Endothelial cell of umbilical vein (primary cell): ENCODE results near the gene EHD1. TPM values are rescaled to one million over a fixed set of nuclear protein-coding genes. Genes with fewer than 3 reads are reported as not detected.

Experiments
- BruUV-seq: library from RNA; stranded (reverse); fragments of 400-500 nt; replicated peaks from 2 replicates; lab custom pipeline; 2021; lab: Mats Ljungman, UMichigan
- CTCF ChIA-PET: fragments of 300-600, 350-600 bp; sonication (Branson Sonifier 250); formaldehyde crosslinking; loops from one replicate; lab custom pipeline; 2021; ENCODE audit warnings: antibody characterized with exemption, inconsistent platforms; lab: Charles Lee
- POLR2A ChIA-PET: fragments of 300-600, 350-600 bp; sonication (Branson Sonifier 250); formaldehyde crosslinking; loops from one replicate; lab custom pipeline; 2021; ENCODE audit warnings: antibody characterized with exemption, inconsistent platforms; lab: Charles Lee
- DNase-seq: peaks from one replicate; pipeline ENCODE4 v3.0.0-alpha.2; 2011; ENCODE audit warnings: low read depth, low spot score
- FAIRE-seq: peaks from 2 replicates; lab custom pipeline; 2011; peaks lifted over from hg19 to GRCh38; lab: Jason Lieb, UNC
- H2AFZ ChIP-seq: 2 replicates; pipeline ENCODE4 v1.6.0; 2012; ENCODE audit warnings: low read depth, low read length, control low read depth, inconsistent platforms
- H3K27ac ChIP-seq: 2 replicates; pipeline ENCODE4 v1.5.1; 2011; ENCODE audit warnings: low read depth, mild to moderate bottlenecking, control low read depth, low read length, moderate library complexity; ENCODE audit not compliant: insufficient read depth
- H3K27me3 ChIP-seq, 2 experiments: 2 replicates each; pipeline versions ENCODE4 v1.6.0 to v1.6.1; 2011; ENCODE audit warnings: low read length in 2 of 2, mixed read lengths in 1 of 2; ENCODE audit not compliant: control insufficient read depth in 2 of 2, insufficient read depth in 2 of 2
- H3K36me3 ChIP-seq, 2 experiments: 2 replicates in 1 of 2; 3 replicates in 1 of 2; pipeline ENCODE4 v1.5.1; 2011; ENCODE audit warnings: low read length in 2 of 2, mild to moderate bottlenecking in 1 of 2, moderate library complexity in 1 of 2; ENCODE audit not compliant: control insufficient read depth in 2 of 2, insufficient read depth in 2 of 2; ENCODE audit errors: extremely low read depth in 1 of 2
- H3K4me1 ChIP-seq: 3 replicates; pipeline ENCODE4 v1.5.1; 2011; ENCODE audit warnings: mild to moderate bottlenecking, low read length; ENCODE audit not compliant: control insufficient read depth, insufficient read depth; ENCODE audit errors: extremely low read depth
- H3K4me2 ChIP-seq: 2 replicates; pipeline ENCODE4 v1.6.1; 2011; ENCODE audit warnings: low read length, control low read depth, mixed read lengths; ENCODE audit not compliant: insufficient read depth
- H3K4me3 ChIP-seq, 3 experiments: fragments of 200-600 bp in 1 of 3; sonication (generic), shearing (Covaris generic) in 1 of 3; replicated peaks in 1 of 3; 2 replicates each; pipeline ENCODE4 v1.5.1; 2011 to 2016; ENCODE audit warnings: control low read depth in 3 of 3, low read length in 3 of 3, mild to moderate bottlenecking in 2 of 3, inconsistent platforms in 1 of 3, low read depth in 1 of 3, moderate library complexity in 1 of 3; ENCODE audit not compliant: insufficient read depth in 1 of 3
- H3K79me2 ChIP-seq: 2 replicates; pipeline ENCODE4 v1.6.0; 2012; ENCODE audit warnings: low read length, inconsistent platforms; ENCODE audit not compliant: control insufficient read depth, insufficient read depth
- H3K9ac ChIP-seq: replicated peaks from 2 replicates; pipeline ENCODE3; 2011; ENCODE audit warnings: low read length, control low read depth; ENCODE audit not compliant: insufficient read depth; ENCODE audit errors: extremely low read depth
- H3K9me1 ChIP-seq: replicated peaks from 3 replicates; pipeline ENCODE4 v1.6.0; 2011; ENCODE audit warnings: mild to moderate bottlenecking, low read length; ENCODE audit not compliant: control insufficient read depth, insufficient read depth; ENCODE audit errors: extremely low read depth
- H3K9me3 ChIP-seq: replicated peaks from 2 replicates; pipeline ENCODE4 v1.5.1; 2012; ENCODE audit warnings: low read length, inconsistent platforms; ENCODE audit not compliant: control insufficient read depth, insufficient read depth
- H4K20me1 ChIP-seq: replicated peaks from 2 replicates; pipeline ENCODE3; 2011; ENCODE audit warnings: mild to moderate bottlenecking, low read length; ENCODE audit not compliant: control insufficient read depth, insufficient read depth; ENCODE audit errors: extremely low read depth
- CTCF ChIP-seq, 2 donors: IDR thresholded peaks; 1 replicate in 1 of 2; 2 replicates in 1 of 2; pipeline ENCODE4 v1.5.1; 2011; ENCODE audit warnings: low read length in 2 of 2, mild to moderate bottlenecking in 2 of 2, moderate library complexity in 2 of 2, control low read depth in 1 of 2, inconsistent platforms in 1 of 2, low read depth in 1 of 2; ENCODE audit not compliant: insufficient read depth in 1 of 2; ENCODE audit errors: extremely low read depth in 1 of 2
- EZH2 ChIP-seq: IDR thresholded peaks from 2 replicates; pipeline ENCODE4 v1.6.1; 2012; ENCODE audit warnings: borderline replicate concordance, low read depth, mild to moderate bottlenecking, moderate library complexity, low read length, inconsistent platforms; ENCODE audit not compliant: severe bottlenecking
- FOS ChIP-seq: IDR thresholded peaks from 2 replicates; pipeline ENCODE4 v1.6.1; 2011; ENCODE audit warnings: mild to moderate bottlenecking, low read length, moderate library complexity, borderline replicate concordance; ENCODE audit not compliant: insufficient read depth
- GATA2 ChIP-seq: IDR thresholded peaks from 2 replicates; pipeline ENCODE4 v1.7.0; 2011; ENCODE audit warnings: low read depth, mild to moderate bottlenecking, moderate library complexity, mixed read lengths, low read length; ENCODE audit not compliant: insufficient read length, insufficient read depth
- JUN ChIP-seq: IDR thresholded peaks from 2 replicates; pipeline ENCODE4 v1.6.1; 2011; ENCODE audit warnings: borderline replicate concordance, low read depth; ENCODE audit not compliant: insufficient read length, insufficient read depth
- MYC ChIP-seq: IDR thresholded peaks from one replicate; pipeline ENCODE4 v1.6.1; 2011; ENCODE audit warnings: mild to moderate bottlenecking, low read depth, low read length
- POLR2A ChIP-seq: IDR thresholded peaks from 2 replicates; pipeline ENCODE4 v1.6.1; 2012; ENCODE audit warnings: low read depth, mild to moderate bottlenecking, control low read depth, low read length
- POLR2AphosphoS5 ChIP-seq: IDR thresholded peaks from 2 replicates; pipeline ENCODE4 v1.6.1; 2012; ENCODE audit warnings: low read depth, mild to moderate bottlenecking, control low read depth, low read length, moderate library complexity; ENCODE audit not compliant: insufficient read depth
- dilution Hi-C: fragments of 300-500 bp; cut with MboI; formaldehyde crosslinking; loops from one replicate; pipeline ENCODE4 v1.15.0; 2019; ENCODE audit warnings: low sequenced_read_pairs; ENCODE audit not compliant: extremely low pct_ligation_motif_present
- intact Hi-C: fragments of 100-400 bp; cut with micrococcal nuclease; formaldehyde crosslinking; loops from one replicate; pipeline ENCODE4 v1.10.0; 2022
- polyA plus RNA-seq, 4 experiments: library from polyadenylated mRNA; depleted of rRNA in 3 of 4; stranded (reverse) in 3 of 4; unstranded in 1 of 4; fragments of >200 nt; gene quantifications; 2 replicates each; pipeline versions ENCODE4 v1.2.1 to v1.2.3, GENCODE V29; 2011 to 2012; ENCODE audit warnings: missing spikeins in 1 of 4
- total RNA-seq: library from RNA; stranded (reverse); gene quantifications from 2 replicates; pipeline ENCODE4 v1.2.3, GENCODE V29; 2021
- TF ChIP-seq, protein P1 (sequence below): IDR thresholded peaks from 2 replicates; pipeline ENCODE4 v1.6.1; 2011; ENCODE audit not compliant: insufficient read depth, insufficient read length

EHD1 gene
- total and polyA plus RNA-seq, 2 donors (not counting 3 experiments of a cell fraction or from before 2014, with no cell fraction given) = 109 to 136 TPM

DNA sequence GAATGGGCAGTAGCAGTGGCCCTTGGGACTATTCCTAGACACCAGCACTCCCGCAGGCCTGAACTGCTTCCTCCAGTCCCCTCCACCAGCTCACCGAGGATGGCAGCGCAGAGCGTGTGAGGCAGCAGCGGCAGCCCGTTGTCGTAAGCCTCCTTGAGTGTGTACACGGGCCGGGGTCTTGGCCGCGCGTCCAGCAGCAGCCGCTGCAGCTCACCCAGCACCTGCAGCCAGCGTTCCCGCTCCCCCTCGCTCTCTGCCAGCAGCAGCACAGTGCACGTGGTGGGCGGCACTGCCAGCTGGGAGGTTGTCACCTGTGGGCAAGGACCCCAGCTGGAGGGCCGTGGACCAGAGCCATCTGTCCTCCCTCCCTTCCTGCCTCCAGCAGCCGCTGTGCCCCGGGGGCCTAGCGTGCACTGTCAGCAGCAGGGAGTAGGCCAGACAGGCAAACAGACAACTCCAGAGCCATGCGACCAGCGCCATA lies 47.0 kb downstream of the EHD1 start:
- no peak overlapping the region for H2AFZ ChIP-seq
- no peak overlapping the region for H3K27ac ChIP-seq
- ChIA-PET POLR2A (no interaction called here), CTCF (interaction anchor here (1.2 kb wide), 1 partner anchor 44 kb away, joined by 4 read pairs; no protein-coding TSS in a partner anchor)
- H3K27me3 ChIP-seq = no peaks in the 10 kb centered on the region
- no peaks in the 10 kb centered on the region for H4K20me1 ChIP-seq
- no peak for DNase-seq
- no peaks in the 10 kb centered on the region for H3K36me3 ChIP-seq
- no peak for FAIRE-seq
- no peaks in the 10 kb centered on the region for H3K9me1 ChIP-seq
- dilution Hi-C loops = no loop called here
- no peaks in the 10 kb centered on the region for H3K9me3 ChIP-seq
- intact Hi-C loops = no loop called here
- H3K4me3 ChIP-seq = no peak overlapping the region
- H3K9ac ChIP-seq = no peak overlapping the region
- H3K4me2 ChIP-seq = no peak overlapping the region
- BruUV-seq = no TSS peak
- H3K79me2 ChIP-seq = no peaks in the 10 kb centered on the region
- no peak for TF ChIP-seq JUN
- TF ChIP-seq FOS = no peak
- no peak for TF ChIP-seq POLR2A
- TF ChIP-seq POLR2AphosphoS5 = no peak
- TF ChIP-seq CTCF (IDR thresholded peaks at IDR 0.05; ENCODE audit: extremely low read depth in 1 of 2, insufficient read depth in 1 of 2, low read depth in 1 of 2, low read length in 2 of 2) = no peak
- no peak for TF ChIP-seq MYC
- TF ChIP-seq, protein P1, sequence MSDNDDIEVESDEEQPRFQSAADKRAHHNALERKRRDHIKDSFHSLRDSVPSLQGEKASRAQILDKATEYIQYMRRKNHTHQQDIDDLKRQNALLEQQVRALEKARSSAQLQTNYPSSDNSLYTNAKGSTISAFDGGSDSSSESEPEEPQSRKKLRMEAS = no peak
- TF ChIP-seq GATA2 = no peak
- TF ChIP-seq EZH2 = no peak
- H3K4me1 ChIP-seq = no peaks in the 10 kb centered on the region
